GM12892 (cell line): Measurements from ENCODE around the gene EEF2K.

ENCODE experiments used
- POLR2A ChIP-seq: IDR thresholded peaks from 2 replicates; pipeline ENCODE4 v1.6.1; 2011; ENCODE audit warnings: low read depth, low read length, control low read depth
- POLR2AphosphoS5 ChIP-seq: IDR thresholded peaks from 2 replicates; pipeline ENCODE4 v1.6.1; 2011; ENCODE audit warnings: low read depth, low read length, control low read depth
- TAF1 ChIP-seq: IDR thresholded peaks from 2 replicates; pipeline ENCODE4 v1.6.1; 2011; ENCODE audit warnings: low read depth, mild to moderate bottlenecking, control low read depth, low read length, borderline replicate concordance

- TF ChIP-seq POLR2A (no peak), POLR2AphosphoS5 (no peak), TAF1 (no peak)
Observed at GRCh38 chr16:22274916-22275315, 68.8 kb downstream of the EEF2K start.
